ELF-1 (cell line): ENCODE data around the gene RGSL1.

Experiments
- DNase-seq: peaks from one replicate; pipeline ENCODE4 v3.0.0-alpha.2; 2016; ENCODE audit warnings: low read depth, low spot score

RGSL1 gene

GRCh38 chr1:182450087-182450486 lies at the start of gene RGSL1:
RGSL1 (plus strand) TSS chr1:182450146; CDS start chr1:182450166, 20 bp downstream.
- no peak for DNase-seq

GRCh38 chr1:182400567-182400966 lies 49.4 kb upstream of the RGSL1 start, which contains the start of gene TEDDM1:
TEDDM1 (minus strand) TSS chr1:182400667; CDS start chr1:182400485, 182 bp downstream.
- DNase-seq, result no peak

GRCh38 chr1:182404781-182405180 lies 45.2 kb upstream of the RGSL1 start:
- DNase-seq, result no peak

GRCh38 chr1:182405578-182405977 lies 44.4 kb upstream of the RGSL1 start:
- no peak for DNase-seq

GRCh38 chr1:182406012-182406411 lies 43.9 kb upstream of the RGSL1 start:
- no peak for DNase-seq

- DNase-seq, result no peak
Observed at GRCh38 chr1:182407724-182408123, 42.2 kb upstream of the RGSL1 start.

- no peak for DNase-seq
Observed at GRCh38 chr1:182408435-182409075, 41.4 kb upstream of the RGSL1 start.

GRCh38 chr1:182410138-182410537 lies 39.8 kb upstream of the RGSL1 start:
- DNase-seq, result no peak

GRCh38 chr1:182410620-182411273 lies 39.2 kb upstream of the RGSL1 start:
- no peak for DNase-seq

- DNase-seq, result no peak
Observed at GRCh38 chr1:182413486-182413885, 36.5 kb upstream of the RGSL1 start.

- no peak for DNase-seq
Observed at GRCh38 chr1:182413969-182414368, 36.0 kb upstream of the RGSL1 start.

GRCh38 chr1:182415789-182416188 lies 34.2 kb upstream of the RGSL1 start:
- DNase-seq, result no peak

- DNase-seq, result no peak
Observed at GRCh38 chr1:182426442-182427430, 23.2 kb upstream of the RGSL1 start.

GRCh38 chr1:182428043-182428442 lies 21.9 kb upstream of the RGSL1 start:
- DNase-seq, result no peak

GRCh38 chr1:182430263-182431068 lies 19.5 kb upstream of the RGSL1 start:
- no peak for DNase-seq

- DNase-seq, result no peak
Observed at GRCh38 chr1:182431278-182431677, 18.7 kb upstream of the RGSL1 start.

- DNase-seq, result no peak
Observed at GRCh38 chr1:182433580-182433979, 16.4 kb upstream of the RGSL1 start.

GRCh38 chr1:182438326-182438725 lies 11.6 kb upstream of the RGSL1 start:
- DNase-seq, result no peak

GRCh38 chr1:182441719-182442118 lies 8.2 kb upstream of the RGSL1 start:
- DNase-seq, result no peak

GRCh38 chr1:182442333-182442732 lies 7.6 kb upstream of the RGSL1 start:
- no peak for DNase-seq

GRCh38 chr1:182444497-182444896 lies 5.4 kb upstream of the RGSL1 start:
- DNase-seq, result no peak
